ENCODE measurements around the gene LRRIQ1. TPM values are rescaled to one million over a fixed set of nuclear protein-coding genes. Genes with fewer than 3 reads are reported as not detected.

LRRIQ1 gene
- polyA plus RNA-seq, 1 donor from 2014 or later = 11.8 TPM

GRCh38 chr12:85152311-85152729 lies 116.2 kb downstream of the LRRIQ1 start:
- no peak overlapping the region for H3K4me2 ChIP-seq (ENCODE audit: low read length)
- H2AFZ ChIP-seq (ENCODE audit: low read depth, low read length) = no peak overlapping the region
- no peak for TF ChIP-seq MXI1 (conservative IDR thresholded peaks at IDR 0.05; ENCODE audit: poor library complexity, severe bottlenecking)
- TF ChIP-seq CTCF (IDR thresholded peaks at IDR 0.05; ENCODE audit: poor library complexity, severe bottlenecking) = no peak
- TF ChIP-seq RAD21 (conservative IDR thresholded peaks at IDR 0.05) = no peak
- TF ChIP-seq EP300 (conservative IDR thresholded peaks at IDR 0.05; ENCODE audit: poor library complexity, severe bottlenecking) = no peak
- no peak for TF ChIP-seq SMC3 (conservative IDR thresholded peaks at IDR 0.05; ENCODE audit: poor library complexity)
- no peaks in the 10 kb centered on the region for H3K9me3 ChIP-seq (ENCODE audit: low read length)
- H3K27me3 ChIP-seq (ENCODE audit: insufficient read depth, low read depth, low read length) = no peaks in the 10 kb centered on the region
- no peak overlapping the region for H3K4me3 ChIP-seq (ENCODE audit: low read length)
- H3F3A ChIP-seq (ENCODE audit: insufficient read depth, low read length, poor library complexity, severe bottlenecking) = no peaks in the 10 kb centered on the region
- no peak overlapping the region for H3K27ac ChIP-seq (ENCODE audit: low read length)
- no peaks in the 10 kb centered on the region for H3K9me2 ChIP-seq (ENCODE audit: insufficient read depth, low read length)
- H4K20me1 ChIP-seq (ENCODE audit: insufficient read depth) = no peaks in the 10 kb centered on the region
- H3K9ac ChIP-seq (ENCODE audit: low read length) = no peak overlapping the region
- H3K36me3 ChIP-seq (ENCODE audit: insufficient read depth, low read length) = no peaks in the 10 kb centered on the region
- H3K79me2 ChIP-seq (replicated peaks; ENCODE audit: insufficient read depth, low read length) = no peaks in the 10 kb centered on the region

DNA sequence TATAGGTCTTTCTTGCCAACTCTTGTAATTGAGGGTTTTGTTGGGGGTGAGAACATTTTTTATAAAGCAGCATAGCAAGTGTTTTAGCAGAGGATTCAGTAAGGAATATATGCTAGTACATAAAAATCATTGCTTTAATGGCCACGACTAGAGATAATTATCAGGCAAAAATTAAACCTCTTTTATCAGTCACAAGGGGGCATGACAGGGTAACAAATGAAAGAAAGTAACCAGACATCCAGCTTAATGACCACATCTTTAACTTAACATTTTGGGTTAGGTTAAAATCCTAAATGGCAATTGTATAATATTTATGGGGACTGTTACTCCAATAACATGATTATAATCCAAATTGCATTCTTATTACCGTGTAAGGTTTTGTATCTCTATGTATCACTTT lies 119.6 kb downstream of the LRRIQ1 start:
- Histone ChIP-seq H3K4me2 (ENCODE audit: low read length) (no peak overlapping the region), H4K20me1 (ENCODE audit: insufficient read depth) (no peaks in the 10 kb centered on the region), H3F3A (ENCODE audit: insufficient read depth, low read length, poor library complexity, severe bottlenecking) (no peaks in the 10 kb centered on the region), H3K9me2 (ENCODE audit: insufficient read depth, low read length) (no peaks in the 10 kb centered on the region), H3K4me3 (ENCODE audit: low read length) (no peak overlapping the region), H3K9ac (ENCODE audit: low read length) (no peak overlapping the region), H2AFZ (ENCODE audit: low read depth, low read length) (no peak overlapping the region), H3K36me3 (ENCODE audit: insufficient read depth, low read length) (no peaks in the 10 kb centered on the region), H3K9me3 (ENCODE audit: low read length) (no peaks in the 10 kb centered on the region), H3K27me3 (ENCODE audit: insufficient read depth, low read depth, low read length) (no peaks in the 10 kb centered on the region), H3K79me2 (replicated peaks; ENCODE audit: insufficient read depth, low read length) (no peaks in the 10 kb centered on the region), H3K27ac (ENCODE audit: low read length) (no peak overlapping the region)
- TF ChIP-seq EZH2 (IDR thresholded peaks at IDR 0.05; ENCODE audit: borderline replicate concordance, insufficient read depth, low read length, poor library complexity, severe bottlenecking) (no peak), MXI1 (conservative IDR thresholded peaks at IDR 0.05; ENCODE audit: poor library complexity, severe bottlenecking) (no peak), REST (IDR thresholded peaks at IDR 0.05; ENCODE audit: borderline replicate concordance) (no peak), RAD21 (conservative IDR thresholded peaks at IDR 0.05) (peak; percentile 53), POLR2AphosphoS5 (IDR thresholded peaks at IDR 0.05) (no peak), CTCF (IDR thresholded peaks at IDR 0.05; ENCODE audit: poor library complexity, severe bottlenecking) (peak; percentile 45)
